HG02588 (cell line): Measurements from ENCODE around the gene NAV2.
"Not testable (repeated sequence)": the region's sequence is repeated elsewhere in the genome, so short reads cannot be mapped to it uniquely, and the experiment has no call there.

ENCODE experiments used
- ATAC-seq: cut with Tn5 transposase; IDR thresholded peaks from one replicate; pipeline ENCODE4 v1.9.1; 2021; ENCODE audit warnings: mild to moderate bottlenecking, moderate library complexity; ENCODE audit not compliant: unreplicated experiment

Gene NAV2

GRCh38 chr11:19984048-19984742 is 271.6 kb downstream of the NAV2 start:
- no peak for ATAC-seq

- no peak for ATAC-seq
Measured at GRCh38 chr11:19985111-19985510, 272.5 kb downstream of the NAV2 start.

- ATAC-seq = no peak
Measured at GRCh38 chr11:19987331-19987801, 274.7 kb downstream of the NAV2 start.

GRCh38 chr11:19988598-19988997 is 276.0 kb downstream of the NAV2 start:
- no peak for ATAC-seq

- ATAC-seq = no peak
Measured at GRCh38 chr11:19989191-19989590, 276.6 kb downstream of the NAV2 start.

- ATAC-seq = no peak
Measured at GRCh38 chr11:19992162-19992561, 279.5 kb downstream of the NAV2 start.

- no peak for ATAC-seq
Measured at GRCh38 chr11:19992998-19993397, 280.4 kb downstream of the NAV2 start.

- ATAC-seq = no peak
Measured at GRCh38 chr11:19994672-19995071, 282.0 kb downstream of the NAV2 start.

- no peak for ATAC-seq
Measured at GRCh38 chr11:19995145-19995544, 282.5 kb downstream of the NAV2 start.

- no peak for ATAC-seq
Measured at GRCh38 chr11:19996571-19996970, 283.9 kb downstream of the NAV2 start.

- no peak for ATAC-seq
Measured at GRCh38 chr11:20000022-20000350, 287.3 kb downstream of the NAV2 start.

- no peak for ATAC-seq
Measured at GRCh38 chr11:20000351-20001134, 287.9 kb downstream of the NAV2 start.

- ATAC-seq = no peak
Measured at GRCh38 chr11:20002312-20003216, 289.9 kb downstream of the NAV2 start.

GRCh38 chr11:20003351-20003750 is 290.7 kb downstream of the NAV2 start:
- no peak for ATAC-seq

GRCh38 chr11:20004866-20005265 is 292.2 kb downstream of the NAV2 start:
- no peak for ATAC-seq

GRCh38 chr11:20005747-20006146 is 293.1 kb downstream of the NAV2 start:
- ATAC-seq = no peak

- not testable (repeated sequence) for ATAC-seq
Measured at GRCh38 chr11:20006618-20007017, 294.0 kb downstream of the NAV2 start.

- ATAC-seq = no peak
Measured at GRCh38 chr11:20007386-20007785, 294.7 kb downstream of the NAV2 start.

GRCh38 chr11:20008190-20008870 is 295.7 kb downstream of the NAV2 start:
- no peak for ATAC-seq

- no peak for ATAC-seq
Measured at GRCh38 chr11:20008871-20009644, 296.4 kb downstream of the NAV2 start.
